Measurements from ENCODE around the gene TNFSF13.

TNFSF13 gene

GRCh38 chr17:7541074-7541621 is 17.4 kb upstream of the TNFSF13 start:
- H3K27ac Mint-ChIP-seq = no peak overlapping the region
- H3K9me3 Mint-ChIP-seq = no peaks in the 10 kb centered on the region
- peaks cover 4% of the 10 kb centered on the region for H3K27me3 Mint-ChIP-seq (ENCODE audit: low read depth)
- H3K4me1 Mint-ChIP-seq (ENCODE audit: low read depth) = no peaks in the 10 kb centered on the region
- no peak overlapping the region for H3K4me3 Mint-ChIP-seq
- H3K36me3 Mint-ChIP-seq (ENCODE audit: low read depth) = no peaks in the 10 kb centered on the region

GRCh38 chr17:7544911-7545310 is 13.6 kb upstream of the TNFSF13 start:
- Mint-ChIP-seq H3K9me3 (no peaks in the 10 kb centered on the region), H3K36me3 (ENCODE audit: low read depth) (peaks cover 11% of the 10 kb centered on the region), H3K27ac (no peak overlapping the region), H3K27me3 (ENCODE audit: low read depth) (no peaks in the 10 kb centered on the region), H3K4me1 (ENCODE audit: low read depth) (peaks cover 9% of the 10 kb centered on the region), H3K4me3 (no peak overlapping the region)

- peaks cover 40% of the 10 kb centered on the region for H3K4me1 Mint-ChIP-seq (ENCODE audit: low read depth)
- H3K36me3 Mint-ChIP-seq (ENCODE audit: low read depth) = peaks cover 27% of the 10 kb centered on the region
- peak within 1 kb of the TSS; percentile 87 for H3K27ac Mint-ChIP-seq
- H3K4me3 Mint-ChIP-seq = peak within 1 kb of the TSS; percentile 91
- no peaks in the 10 kb centered on the region for H3K9me3 Mint-ChIP-seq
- H3K27me3 Mint-ChIP-seq (ENCODE audit: low read depth) = no peaks in the 10 kb centered on the region
Measured at GRCh38 chr17:7548585-7549400, 9.8 kb upstream of the TNFSF13 start, which contains the start of gene TNFSF12. Gene TNFSF12 (plus strand): TSS chr17:7549058. CDS start chr17:7549154, 96 bp downstream.

GRCh38 chr17:7549401-7550055 is 9.0 kb upstream of the TNFSF13 start:
- H3K27ac Mint-ChIP-seq = peak overlapping the region; percentile 85
- H3K36me3 Mint-ChIP-seq (ENCODE audit: low read depth) = peaks cover 30% of the 10 kb centered on the region
- peaks cover 43% of the 10 kb centered on the region for H3K4me1 Mint-ChIP-seq (ENCODE audit: low read depth)

GRCh38 chr17:7550344-7550743 is 8.2 kb upstream of the TNFSF13 start:
- H3K9me3 Mint-ChIP-seq = no peaks in the 10 kb centered on the region
- H3K27me3 Mint-ChIP-seq (ENCODE audit: low read depth) = no peaks in the 10 kb centered on the region
- H3K4me3 Mint-ChIP-seq = peak overlapping the region; percentile 91
- H3K27ac Mint-ChIP-seq = peak overlapping the region; percentile 85
- H3K36me3 Mint-ChIP-seq (ENCODE audit: low read depth) = peaks cover 37% of the 10 kb centered on the region
- H3K4me1 Mint-ChIP-seq (ENCODE audit: low read depth) = peaks cover 48% of the 10 kb centered on the region

More at GRCh38 chr17:7549401-7550055, 9.0 kb upstream of the TNFSF13 start:
- Mint-ChIP-seq H3K9me3 (no peaks in the 10 kb centered on the region), H3K4me3 (peak overlapping the region; percentile 91), H3K27me3 (ENCODE audit: low read depth) (no peaks in the 10 kb centered on the region)

- H3K4me1 Mint-ChIP-seq (ENCODE audit: low read depth) = peaks cover 53% of the 10 kb centered on the region
- peak overlapping the region; percentile 84 for H3K27ac Mint-ChIP-seq
- peaks cover 42% of the 10 kb centered on the region for H3K36me3 Mint-ChIP-seq (ENCODE audit: low read depth)
- H3K4me3 Mint-ChIP-seq = peak overlapping the region; percentile 67
- H3K9me3 Mint-ChIP-seq = no peaks in the 10 kb centered on the region
- no peaks in the 10 kb centered on the region for H3K27me3 Mint-ChIP-seq (ENCODE audit: low read depth)
Measured at GRCh38 chr17:7551396-7551795, 7.2 kb upstream of the TNFSF13 start.

GRCh38 chr17:7552621-7553051 is 5.9 kb upstream of the TNFSF13 start:
- peaks cover 45% of the 10 kb centered on the region for H3K36me3 Mint-ChIP-seq (ENCODE audit: low read depth)
- no peaks in the 10 kb centered on the region for H3K27me3 Mint-ChIP-seq (ENCODE audit: low read depth)
- peaks cover 56% of the 10 kb centered on the region for H3K4me1 Mint-ChIP-seq (ENCODE audit: low read depth)
- peak overlapping the region; percentile 91 for H3K27ac Mint-ChIP-seq
- H3K4me3 Mint-ChIP-seq = peak overlapping the region; percentile 76
- no peaks in the 10 kb centered on the region for H3K9me3 Mint-ChIP-seq

- Mint-ChIP-seq H3K4me1 (ENCODE audit: low read depth) (peaks cover 57% of the 10 kb centered on the region), H3K27me3 (ENCODE audit: low read depth) (no peaks in the 10 kb centered on the region), H3K27ac (peak overlapping the region; percentile 91), H3K36me3 (ENCODE audit: low read depth) (peaks cover 44% of the 10 kb centered on the region), H3K4me3 (peak overlapping the region; percentile 76), H3K9me3 (no peaks in the 10 kb centered on the region)
Measured at GRCh38 chr17:7553356-7553755, 5.2 kb upstream of the TNFSF13 start.

- no peaks in the 10 kb centered on the region for H3K9me3 Mint-ChIP-seq
- H3K36me3 Mint-ChIP-seq (ENCODE audit: low read depth) = peaks cover 39% of the 10 kb centered on the region
- peaks cover 61% of the 10 kb centered on the region for H3K4me1 Mint-ChIP-seq (ENCODE audit: low read depth)
- H3K4me3 Mint-ChIP-seq = peak overlapping the region; percentile 12
- peak overlapping the region; percentile 13 for H3K27ac Mint-ChIP-seq
- H3K27me3 Mint-ChIP-seq (ENCODE audit: low read depth) = no peaks in the 10 kb centered on the region
Measured at GRCh38 chr17:7555320-7555948, 3.1 kb upstream of the TNFSF13 start.

- H3K27me3 Mint-ChIP-seq (ENCODE audit: low read depth) = no peaks in the 10 kb centered on the region
- peak overlapping the region; percentile 63 for H3K27ac Mint-ChIP-seq
- H3K36me3 Mint-ChIP-seq (ENCODE audit: low read depth) = peaks cover 38% of the 10 kb centered on the region
- no peaks in the 10 kb centered on the region for H3K9me3 Mint-ChIP-seq
- H3K4me1 Mint-ChIP-seq (ENCODE audit: low read depth) = peaks cover 58% of the 10 kb centered on the region
- H3K4me3 Mint-ChIP-seq = no peak overlapping the region
Measured at GRCh38 chr17:7556627-7557026, 1.9 kb upstream of the TNFSF13 start.

GRCh38 chr17:7557147-7557764 is 1.3 kb upstream of the TNFSF13 start:
- Mint-ChIP-seq H3K36me3 (ENCODE audit: low read depth) (peaks cover 38% of the 10 kb centered on the region), H3K4me3 (no peak overlapping the region), H3K27me3 (ENCODE audit: low read depth) (no peaks in the 10 kb centered on the region), H3K27ac (no peak overlapping the region), H3K4me1 (ENCODE audit: low read depth) (peaks cover 53% of the 10 kb centered on the region), H3K9me3 (no peaks in the 10 kb centered on the region)

GRCh38 chr17:7557775-7558543 is 591 bp upstream of the TNFSF13 start:
- H3K4me3 Mint-ChIP-seq = peak overlapping the region; percentile 17
- H3K9me3 Mint-ChIP-seq = no peaks in the 10 kb centered on the region
- H3K27ac Mint-ChIP-seq = peak overlapping the region; percentile 65
- H3K36me3 Mint-ChIP-seq (ENCODE audit: low read depth) = peaks cover 40% of the 10 kb centered on the region
- no peaks in the 10 kb centered on the region for H3K27me3 Mint-ChIP-seq (ENCODE audit: low read depth)
- H3K4me1 Mint-ChIP-seq (ENCODE audit: low read depth) = peaks cover 53% of the 10 kb centered on the region

- H3K4me3 Mint-ChIP-seq = no peak overlapping the region
- H3K27me3 Mint-ChIP-seq (ENCODE audit: low read depth) = no peaks in the 10 kb centered on the region
- no peaks in the 10 kb centered on the region for H3K9me3 Mint-ChIP-seq
- no peak overlapping the region for H3K27ac Mint-ChIP-seq
- H3K36me3 Mint-ChIP-seq (ENCODE audit: low read depth) = peaks cover 35% of the 10 kb centered on the region
- peaks cover 48% of the 10 kb centered on the region for H3K4me1 Mint-ChIP-seq (ENCODE audit: low read depth)
Measured at GRCh38 chr17:7559320-7560171, 996 bp downstream of the TNFSF13 start.
